KOPT-K1 (cell line): ENCODE data around the gene LEKR1.

ENCODE experiments used
- H3K27ac ChIP-seq: fragments of 200-600 bp; sonication (generic); 2 replicates; pipeline ENCODE4 v1.5.1; 2016; ENCODE audit warnings: antibody characterized with exemption, mild to moderate bottlenecking, low read depth, low read length; ENCODE audit not compliant: poor library complexity, severe bottlenecking
- H3K36me3 ChIP-seq: fragments of 200-600 bp; sonication (generic); 2 replicates; pipeline ENCODE4 v1.5.1; 2017; ENCODE audit warnings: antibody characterized with exemption, mild to moderate bottlenecking, low read length, moderate library complexity; ENCODE audit not compliant: insufficient read depth
- H3K9me3 ChIP-seq: fragments of 200-600 bp; sonication (generic); 2 replicates; pipeline ENCODE4 v1.5.1; 2017; ENCODE audit warnings: antibody characterized with exemption, low read length, mild to moderate bottlenecking; ENCODE audit not compliant: insufficient read depth, poor library complexity, severe bottlenecking

The LEKR1 gene

GRCh38 chr3:157051591-157051990 lies 225.4 kb downstream of the LEKR1 start:
- H3K9me3 ChIP-seq = no peaks in the 10 kb centered on the region
- H3K36me3 ChIP-seq = no peaks in the 10 kb centered on the region
- no peak overlapping the region for H3K27ac ChIP-seq

- Histone ChIP-seq H3K27ac (no peak overlapping the region), H3K9me3 (no peaks in the 10 kb centered on the region), H3K36me3 (no peaks in the 10 kb centered on the region)
These were observed 229.9 kb downstream of the LEKR1 start for GRCh38 chr3:157056035-157056434.

- no peak overlapping the region for H3K27ac ChIP-seq
- H3K36me3 ChIP-seq = no peaks in the 10 kb centered on the region
- no peaks in the 10 kb centered on the region for H3K9me3 ChIP-seq
These were observed 232.4 kb downstream of the LEKR1 start for GRCh38 chr3:157058392-157059071.

GRCh38 chr3:157059181-157059580 lies 233.0 kb downstream of the LEKR1 start:
- Histone ChIP-seq H3K9me3 (no peaks in the 10 kb centered on the region), H3K27ac (no peak overlapping the region), H3K36me3 (no peaks in the 10 kb centered on the region)

GRCh38 chr3:157059661-157060060 lies 233.5 kb downstream of the LEKR1 start:
- H3K9me3 ChIP-seq = no peaks in the 10 kb centered on the region
- no peaks in the 10 kb centered on the region for H3K36me3 ChIP-seq
- no peak overlapping the region for H3K27ac ChIP-seq

- Histone ChIP-seq H3K9me3 (no peaks in the 10 kb centered on the region), H3K27ac (no peak overlapping the region), H3K36me3 (no peaks in the 10 kb centered on the region)
These were observed 235.1 kb downstream of the LEKR1 start for GRCh38 chr3:157061265-157061664.

- no peaks in the 10 kb centered on the region for H3K9me3 ChIP-seq
- no peaks in the 10 kb centered on the region for H3K36me3 ChIP-seq
- no peak overlapping the region for H3K27ac ChIP-seq
These were observed 237.3 kb downstream of the LEKR1 start for GRCh38 chr3:157063469-157063868.

GRCh38 chr3:157063926-157064325 lies 237.8 kb downstream of the LEKR1 start:
- Histone ChIP-seq H3K36me3 (no peaks in the 10 kb centered on the region), H3K9me3 (no peaks in the 10 kb centered on the region), H3K27ac (no peak overlapping the region)

- Histone ChIP-seq H3K9me3 (no peaks in the 10 kb centered on the region), H3K27ac (no peak overlapping the region), H3K36me3 (no peaks in the 10 kb centered on the region)
These were observed 238.2 kb downstream of the LEKR1 start for GRCh38 chr3:157064402-157064801.

GRCh38 chr3:157065201-157065600 lies 239.0 kb downstream of the LEKR1 start:
- H3K36me3 ChIP-seq = no peaks in the 10 kb centered on the region
- no peak overlapping the region for H3K27ac ChIP-seq
- H3K9me3 ChIP-seq = no peaks in the 10 kb centered on the region

- Histone ChIP-seq H3K27ac (peak overlapping the region; percentile 39), H3K36me3 (no peaks in the 10 kb centered on the region), H3K9me3 (no peaks in the 10 kb centered on the region)
These were observed 240.4 kb downstream of the LEKR1 start for GRCh38 chr3:157066335-157067098.

GRCh38 chr3:157067114-157067513 lies 241.0 kb downstream of the LEKR1 start:
- H3K27ac ChIP-seq = peak overlapping the region; percentile 39
- no peaks in the 10 kb centered on the region for H3K9me3 ChIP-seq
- no peaks in the 10 kb centered on the region for H3K36me3 ChIP-seq

GRCh38 chr3:157069406-157069805 lies 243.3 kb downstream of the LEKR1 start:
- no peak overlapping the region for H3K27ac ChIP-seq
- no peaks in the 10 kb centered on the region for H3K9me3 ChIP-seq
- H3K36me3 ChIP-seq = no peaks in the 10 kb centered on the region

GRCh38 chr3:157069846-157070677 lies 243.9 kb downstream of the LEKR1 start:
- Histone ChIP-seq H3K36me3 (no peaks in the 10 kb centered on the region), H3K9me3 (no peaks in the 10 kb centered on the region), H3K27ac (no peak overlapping the region)

- H3K27ac ChIP-seq = no peak overlapping the region
- H3K9me3 ChIP-seq = no peaks in the 10 kb centered on the region
- H3K36me3 ChIP-seq = no peaks in the 10 kb centered on the region
These were observed 244.5 kb downstream of the LEKR1 start for GRCh38 chr3:157070678-157070999.
